Neural cell (in vitro differentiated cells): Measurements from ENCODE around the gene BTBD17. TPM values are rescaled to one million over a fixed set of nuclear protein-coding genes. Genes with fewer than 3 reads are reported as not detected.

Experiments used
- H2AFZ ChIP-seq: fragments of 200-600, 300-800 bp; sonication (generic), shearing (Covaris generic); 2 replicates; pipeline ENCODE4 v1.6.0; 2014; ENCODE audit warnings: low read depth, mild to moderate bottlenecking, antibody characterized with exemption, low read length, moderate library complexity
- H3F3A ChIP-seq: fragments of 200-600 bp; shearing (Covaris generic); 2 replicates; pipeline ENCODE4 v1.6.1; 2016; ENCODE audit warnings: mild to moderate bottlenecking, moderate library complexity, mixed read lengths, antibody characterized with exemption, low read length; ENCODE audit not compliant: insufficient read depth, poor library complexity, severe bottlenecking
- H3K27ac ChIP-seq: fragments of 200-600, 300-800 bp; sonication (generic), shearing (Covaris generic); 2 replicates; pipeline ENCODE4 v1.5.1; 2014; ENCODE audit warnings: mild to moderate bottlenecking, low read length, moderate library complexity
- H3K27me3 ChIP-seq: fragments of 300-800, 200-600 bp; sonication (generic), shearing (Covaris generic); 2 replicates; pipeline ENCODE4 v1.6.0; 2014; ENCODE audit warnings: mild to moderate bottlenecking, low read depth, low read length, moderate library complexity; ENCODE audit not compliant: insufficient read depth
- H3K36me3 ChIP-seq: fragments of 300-800, 200-600 bp; sonication (generic), shearing (Covaris generic); 2 replicates; pipeline ENCODE4 v1.5.1; 2014; ENCODE audit warnings: mild to moderate bottlenecking, antibody characterized with exemption, low read length, moderate library complexity; ENCODE audit not compliant: insufficient read depth
- H3K4me2 ChIP-seq: fragments of 300-800, 200-600 bp; sonication (generic), shearing (Covaris generic); 2 replicates; pipeline ENCODE4 v1.6.0; 2014; ENCODE audit warnings: mild to moderate bottlenecking, low read length
- H3K4me3 ChIP-seq: fragments of 300-800, 200-600 bp; sonication (generic), shearing (Covaris generic); 2 replicates; pipeline ENCODE4 v1.5.1; 2014; ENCODE audit warnings: mild to moderate bottlenecking, low read length, moderate library complexity
- H3K79me2 ChIP-seq: fragments of 200-600 bp; shearing (Covaris generic); replicated peaks from 2 replicates; pipeline ENCODE4 v1.6.0; 2014; ENCODE audit warnings: mild to moderate bottlenecking, low read length, moderate library complexity; ENCODE audit not compliant: insufficient read depth
- H3K9ac ChIP-seq: fragments of 300-800, 200-600 bp; sonication (generic), shearing (Covaris generic); 2 replicates; pipeline ENCODE4 v1.6.1; 2016; ENCODE audit warnings: mild to moderate bottlenecking, low read length, mixed read lengths
- H3K9me2 ChIP-seq: fragments of 200-600 bp; shearing (Covaris generic); 2 replicates; pipeline ENCODE4 v1.6.1; 2016; ENCODE audit warnings: mild to moderate bottlenecking, low read length, mixed read lengths; ENCODE audit not compliant: insufficient read depth
- H3K9me3 ChIP-seq: fragments of 200-600, 300-800 bp; sonication (generic), shearing (Covaris generic); 2 replicates; pipeline ENCODE4 v1.6.1; 2016; ENCODE audit warnings: mild to moderate bottlenecking, mixed run types, low read length, moderate library complexity, mixed read lengths
- H4K20me1 ChIP-seq: fragments of 200-600 bp; shearing (Covaris generic); 2 replicates; pipeline ENCODE4 v1.6.1; 2016; ENCODE audit warnings: mild to moderate bottlenecking, mixed run types; ENCODE audit not compliant: insufficient read depth
- EP300 ChIP-seq: fragments of 450-650 bp; conservative IDR thresholded peaks from 2 replicates; pipeline ENCODE4 v1.6.1; 2014; ENCODE audit warnings: antibody characterized with exemption, mild to moderate bottlenecking, moderate library complexity; ENCODE audit not compliant: poor library complexity, severe bottlenecking
- EZH2 ChIP-seq: fragments of 200-600, 300-800 bp; shearing (Covaris generic), sonication (generic); IDR thresholded peaks from 2 replicates; pipeline ENCODE4 v1.6.1; 2014; ENCODE audit warnings: antibody characterized with exemption, low read length, borderline replicate concordance, mild to moderate bottlenecking; ENCODE audit not compliant: insufficient read depth, poor library complexity, severe bottlenecking
- MXI1 ChIP-seq: fragments of 450-650 bp; conservative IDR thresholded peaks from 2 replicates; pipeline ENCODE4 v1.6.1; 2014; ENCODE audit warnings: antibody characterized with exemption, mild to moderate bottlenecking; ENCODE audit not compliant: poor library complexity, severe bottlenecking
- POLR2AphosphoS5 ChIP-seq: IDR thresholded peaks from 2 replicates; pipeline ENCODE4 v1.6.1; 2012
- RAD21 ChIP-seq: fragments of 450-650 bp; conservative IDR thresholded peaks from 2 replicates; pipeline ENCODE4 v1.6.1; 2014; ENCODE audit warnings: antibody characterized with exemption, mild to moderate bottlenecking, moderate library complexity
- SMC3 ChIP-seq: fragments of 450-650 bp; conservative IDR thresholded peaks from 2 replicates; pipeline ENCODE4 v1.6.1; 2014; ENCODE audit warnings: antibody characterized with exemption, mild to moderate bottlenecking, moderate library complexity; ENCODE audit not compliant: poor library complexity
- TAF1 ChIP-seq: IDR thresholded peaks from 2 replicates; pipeline ENCODE4 v1.6.1; 2012; ENCODE audit warnings: low read depth
- polyA plus RNA-seq: library from polyadenylated mRNA; depleted of rRNA; stranded (reverse); fragments of >200 nt; gene quantifications from 2 replicates; pipeline ENCODE4 v1.2.3, GENCODE V29; 2014
- TF ChIP-seq, protein P1 (sequence below): IDR thresholded peaks from 2 replicates; pipeline ENCODE4 v1.6.1; 2012; ENCODE audit warnings: borderline replicate concordance
- TF ChIP-seq, protein P2 (sequence below): fragments of 450-650 bp; IDR thresholded peaks from 2 replicates; pipeline ENCODE4 v1.5.1; 2014; ENCODE audit warnings: antibody characterized with exemption, mild to moderate bottlenecking, moderate library complexity; ENCODE audit not compliant: poor library complexity, severe bottlenecking

BTBD17 gene
- polyA plus RNA-seq, 1 donor from 2014 or later, result 5.3 TPM

DNA sequence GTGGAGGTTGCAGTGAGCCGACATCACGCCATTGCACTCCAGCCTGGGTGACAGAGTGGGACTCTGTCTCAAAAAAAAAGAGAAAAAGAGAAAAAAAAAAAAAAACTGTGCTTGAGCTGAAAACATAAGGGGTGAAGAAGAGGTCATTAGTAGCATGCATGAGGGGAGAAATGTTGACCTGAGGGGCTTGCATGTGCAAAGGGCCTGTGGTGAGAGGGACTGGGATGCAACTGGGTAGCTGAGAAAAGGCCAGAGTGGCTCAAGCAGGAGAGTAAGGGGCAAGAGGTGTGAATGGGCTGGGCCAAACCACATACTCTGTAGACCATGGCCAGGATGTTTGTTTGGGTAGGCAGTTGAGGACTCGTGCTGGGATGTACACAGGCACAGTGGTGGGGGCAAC, 32.3 kb downstream of the BTBD17 start:
- peaks cover 29% of the 10 kb centered on the region for H3K27me3 ChIP-seq
- H3K9me2 ChIP-seq, result no peaks in the 10 kb centered on the region
- H3K4me3 ChIP-seq, result no peak overlapping the region
- no peaks in the 10 kb centered on the region for H3K36me3 ChIP-seq
- H2AFZ ChIP-seq, result no peak overlapping the region
- H3K9ac ChIP-seq, result no peak overlapping the region
- H3K27ac ChIP-seq, result no peak overlapping the region
- TF ChIP-seq, protein P1, sequence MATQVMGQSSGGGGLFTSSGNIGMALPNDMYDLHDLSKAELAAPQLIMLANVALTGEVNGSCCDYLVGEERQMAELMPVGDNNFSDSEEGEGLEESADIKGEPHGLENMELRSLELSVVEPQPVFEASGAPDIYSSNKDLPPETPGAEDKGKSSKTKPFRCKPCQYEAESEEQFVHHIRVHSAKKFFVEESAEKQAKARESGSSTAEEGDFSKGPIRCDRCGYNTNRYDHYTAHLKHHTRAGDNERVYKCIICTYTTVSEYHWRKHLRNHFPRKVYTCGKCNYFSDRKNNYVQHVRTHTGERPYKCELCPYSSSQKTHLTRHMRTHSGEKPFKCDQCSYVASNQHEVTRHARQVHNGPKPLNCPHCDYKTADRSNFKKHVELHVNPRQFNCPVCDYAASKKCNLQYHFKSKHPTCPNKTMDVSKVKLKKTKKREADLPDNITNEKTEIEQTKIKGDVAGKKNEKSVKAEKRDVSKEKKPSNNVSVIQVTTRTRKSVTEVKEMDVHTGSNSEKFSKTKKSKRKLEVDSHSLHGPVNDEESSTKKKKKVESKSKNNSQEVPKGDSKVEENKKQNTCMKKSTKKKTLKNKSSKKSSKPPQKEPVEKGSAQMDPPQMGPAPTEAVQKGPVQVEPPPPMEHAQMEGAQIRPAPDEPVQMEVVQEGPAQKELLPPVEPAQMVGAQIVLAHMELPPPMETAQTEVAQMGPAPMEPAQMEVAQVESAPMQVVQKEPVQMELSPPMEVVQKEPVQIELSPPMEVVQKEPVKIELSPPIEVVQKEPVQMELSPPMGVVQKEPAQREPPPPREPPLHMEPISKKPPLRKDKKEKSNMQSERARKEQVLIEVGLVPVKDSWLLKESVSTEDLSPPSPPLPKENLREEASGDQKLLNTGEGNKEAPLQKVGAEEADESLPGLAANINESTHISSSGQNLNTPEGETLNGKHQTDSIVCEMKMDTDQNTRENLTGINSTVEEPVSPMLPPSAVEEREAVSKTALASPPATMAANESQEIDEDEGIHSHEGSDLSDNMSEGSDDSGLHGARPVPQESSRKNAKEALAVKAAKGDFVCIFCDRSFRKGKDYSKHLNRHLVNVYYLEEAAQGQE, result no peak
- no peak for TF ChIP-seq EP300
- TF ChIP-seq RAD21, result no peak
- no peak for TF ChIP-seq SMC3
- TF ChIP-seq, protein P2, sequence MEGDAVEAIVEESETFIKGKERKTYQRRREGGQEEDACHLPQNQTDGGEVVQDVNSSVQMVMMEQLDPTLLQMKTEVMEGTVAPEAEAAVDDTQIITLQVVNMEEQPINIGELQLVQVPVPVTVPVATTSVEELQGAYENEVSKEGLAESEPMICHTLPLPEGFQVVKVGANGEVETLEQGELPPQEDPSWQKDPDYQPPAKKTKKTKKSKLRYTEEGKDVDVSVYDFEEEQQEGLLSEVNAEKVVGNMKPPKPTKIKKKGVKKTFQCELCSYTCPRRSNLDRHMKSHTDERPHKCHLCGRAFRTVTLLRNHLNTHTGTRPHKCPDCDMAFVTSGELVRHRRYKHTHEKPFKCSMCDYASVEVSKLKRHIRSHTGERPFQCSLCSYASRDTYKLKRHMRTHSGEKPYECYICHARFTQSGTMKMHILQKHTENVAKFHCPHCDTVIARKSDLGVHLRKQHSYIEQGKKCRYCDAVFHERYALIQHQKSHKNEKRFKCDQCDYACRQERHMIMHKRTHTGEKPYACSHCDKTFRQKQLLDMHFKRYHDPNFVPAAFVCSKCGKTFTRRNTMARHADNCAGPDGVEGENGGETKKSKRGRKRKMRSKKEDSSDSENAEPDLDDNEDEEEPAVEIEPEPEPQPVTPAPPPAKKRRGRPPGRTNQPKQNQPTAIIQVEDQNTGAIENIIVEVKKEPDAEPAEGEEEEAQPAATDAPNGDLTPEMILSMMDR, result no peak
- no peaks in the 10 kb centered on the region for H3K9me3 ChIP-seq
- no peaks in the 10 kb centered on the region for H4K20me1 ChIP-seq
- no peaks in the 10 kb centered on the region for H3K79me2 ChIP-seq
- no peak overlapping the region for H3K4me2 ChIP-seq
- no peaks in the 10 kb centered on the region for H3F3A ChIP-seq

DNA sequence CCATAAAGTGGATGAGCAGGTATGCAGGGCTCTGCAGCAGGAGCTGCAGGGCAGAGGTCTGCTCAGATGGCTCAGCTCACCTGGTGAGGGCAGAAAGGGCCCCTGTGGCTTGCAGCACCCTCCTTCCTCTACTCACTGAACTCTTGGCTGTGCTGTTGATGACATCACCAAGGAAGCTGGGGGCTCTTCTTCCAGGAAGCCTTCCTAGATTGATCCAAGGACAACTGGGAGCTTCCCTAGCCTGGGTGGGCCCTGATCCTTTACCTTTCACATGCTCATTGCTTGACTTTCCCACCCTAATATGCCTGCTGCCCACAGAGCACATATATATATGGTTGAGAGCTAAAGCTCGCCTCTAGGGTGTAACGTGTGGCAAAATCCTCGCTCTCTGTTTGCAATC, 33.2 kb downstream of the BTBD17 start:
- H2AFZ ChIP-seq, result no peak overlapping the region
- H3K9me2 ChIP-seq, result no peaks in the 10 kb centered on the region
- H3K9ac ChIP-seq, result no peak overlapping the region
- no peak overlapping the region for H3K4me3 ChIP-seq
- H3K9me3 ChIP-seq, result no peaks in the 10 kb centered on the region
- H4K20me1 ChIP-seq, result no peaks in the 10 kb centered on the region
- H3K79me2 ChIP-seq, result no peaks in the 10 kb centered on the region
- no peaks in the 10 kb centered on the region for H3K36me3 ChIP-seq
- TF ChIP-seq SMC3 (no peak), RAD21 (no peak), MXI1 (no peak), POLR2AphosphoS5 (no peak), EP300 (no peak), EZH2 (no peak), TAF1 (no peak)
- TF ChIP-seq, protein P1, result no peak
- TF ChIP-seq, protein P2, result no peak
- H3K4me2 ChIP-seq, result no peak overlapping the region
- no peak overlapping the region for H3K27ac ChIP-seq
- peaks cover 34% of the 10 kb centered on the region for H3K27me3 ChIP-seq
- no peaks in the 10 kb centered on the region for H3F3A ChIP-seq
